BE2C (cell line): ENCODE measurements around the gene MYT1.
"Not testable (repeated sequence)": the region's sequence is repeated elsewhere in the genome, so short reads cannot be mapped to it uniquely, and the experiment has no call there.

Source experiments
- DNase-seq: peaks from one replicate; pipeline ENCODE4 v3.0.0-alpha.2; 2020
- H3K27me3 ChIP-seq: fragments of 250-450 bp; sonication (Bioruptor Pico); 2 replicates; pipeline ENCODE4 v1.5.1; 2020; ENCODE audit warnings: mild to moderate bottlenecking
- H3K36me3 ChIP-seq: fragments of 250-450 bp; sonication (Bioruptor Pico); 2 replicates; pipeline ENCODE4 v1.5.1; 2020; ENCODE audit warnings: mild to moderate bottlenecking
- H3K4me1 ChIP-seq: fragments of 250-450 bp; sonication (Bioruptor Pico); 2 replicates; pipeline ENCODE4 v1.5.1; 2020
- H3K4me3 ChIP-seq: 2 replicates; pipeline ENCODE4 v1.5.1; 2011; ENCODE audit warnings: low read depth, low read length
- H3K9me3 ChIP-seq: fragments of 250-450 bp; sonication (Bioruptor Pico); 2 replicates; pipeline ENCODE4 v1.5.1; 2020
- TF ChIP-seq, protein P1 (sequence below): IDR thresholded peaks from 2 replicates; pipeline ENCODE4 v1.5.1; 2012; ENCODE audit warnings: mild to moderate bottlenecking, low read depth, low read length

Gene MYT1

DNA sequence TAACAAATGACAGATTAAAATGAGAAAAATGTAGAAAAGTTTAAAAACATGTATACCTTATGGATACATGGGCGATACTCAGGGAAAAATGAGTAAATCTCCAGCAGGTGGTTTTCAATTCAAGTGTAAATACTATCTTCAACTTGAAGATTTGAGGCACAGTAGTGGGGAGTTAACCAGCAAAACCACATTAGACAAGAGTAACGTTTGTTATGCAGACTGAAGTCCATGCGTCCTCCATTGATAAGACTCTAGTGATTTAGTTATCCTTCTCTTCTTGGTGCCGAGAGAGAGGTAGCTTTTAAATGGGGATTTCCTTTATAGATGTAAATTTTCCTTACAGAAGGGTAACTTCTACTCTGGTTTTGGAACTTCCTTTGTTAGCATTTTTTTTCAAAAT is 119.4 kb downstream of the MYT1 start:
- H3K4me1 ChIP-seq: no peaks in the 10 kb centered on the region
- H3K4me3 ChIP-seq: no peak overlapping the region
- TF ChIP-seq, protein P1, sequence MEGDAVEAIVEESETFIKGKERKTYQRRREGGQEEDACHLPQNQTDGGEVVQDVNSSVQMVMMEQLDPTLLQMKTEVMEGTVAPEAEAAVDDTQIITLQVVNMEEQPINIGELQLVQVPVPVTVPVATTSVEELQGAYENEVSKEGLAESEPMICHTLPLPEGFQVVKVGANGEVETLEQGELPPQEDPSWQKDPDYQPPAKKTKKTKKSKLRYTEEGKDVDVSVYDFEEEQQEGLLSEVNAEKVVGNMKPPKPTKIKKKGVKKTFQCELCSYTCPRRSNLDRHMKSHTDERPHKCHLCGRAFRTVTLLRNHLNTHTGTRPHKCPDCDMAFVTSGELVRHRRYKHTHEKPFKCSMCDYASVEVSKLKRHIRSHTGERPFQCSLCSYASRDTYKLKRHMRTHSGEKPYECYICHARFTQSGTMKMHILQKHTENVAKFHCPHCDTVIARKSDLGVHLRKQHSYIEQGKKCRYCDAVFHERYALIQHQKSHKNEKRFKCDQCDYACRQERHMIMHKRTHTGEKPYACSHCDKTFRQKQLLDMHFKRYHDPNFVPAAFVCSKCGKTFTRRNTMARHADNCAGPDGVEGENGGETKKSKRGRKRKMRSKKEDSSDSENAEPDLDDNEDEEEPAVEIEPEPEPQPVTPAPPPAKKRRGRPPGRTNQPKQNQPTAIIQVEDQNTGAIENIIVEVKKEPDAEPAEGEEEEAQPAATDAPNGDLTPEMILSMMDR: no peak
- no peak for DNase-seq
- peaks cover 2% of the 10 kb centered on the region; the same call in 1 of the 2 replicates for H3K9me3 ChIP-seq
- H3K27me3 ChIP-seq: no peaks in the 10 kb centered on the region
- H3K36me3 ChIP-seq: no peaks in the 10 kb centered on the region

DNA sequence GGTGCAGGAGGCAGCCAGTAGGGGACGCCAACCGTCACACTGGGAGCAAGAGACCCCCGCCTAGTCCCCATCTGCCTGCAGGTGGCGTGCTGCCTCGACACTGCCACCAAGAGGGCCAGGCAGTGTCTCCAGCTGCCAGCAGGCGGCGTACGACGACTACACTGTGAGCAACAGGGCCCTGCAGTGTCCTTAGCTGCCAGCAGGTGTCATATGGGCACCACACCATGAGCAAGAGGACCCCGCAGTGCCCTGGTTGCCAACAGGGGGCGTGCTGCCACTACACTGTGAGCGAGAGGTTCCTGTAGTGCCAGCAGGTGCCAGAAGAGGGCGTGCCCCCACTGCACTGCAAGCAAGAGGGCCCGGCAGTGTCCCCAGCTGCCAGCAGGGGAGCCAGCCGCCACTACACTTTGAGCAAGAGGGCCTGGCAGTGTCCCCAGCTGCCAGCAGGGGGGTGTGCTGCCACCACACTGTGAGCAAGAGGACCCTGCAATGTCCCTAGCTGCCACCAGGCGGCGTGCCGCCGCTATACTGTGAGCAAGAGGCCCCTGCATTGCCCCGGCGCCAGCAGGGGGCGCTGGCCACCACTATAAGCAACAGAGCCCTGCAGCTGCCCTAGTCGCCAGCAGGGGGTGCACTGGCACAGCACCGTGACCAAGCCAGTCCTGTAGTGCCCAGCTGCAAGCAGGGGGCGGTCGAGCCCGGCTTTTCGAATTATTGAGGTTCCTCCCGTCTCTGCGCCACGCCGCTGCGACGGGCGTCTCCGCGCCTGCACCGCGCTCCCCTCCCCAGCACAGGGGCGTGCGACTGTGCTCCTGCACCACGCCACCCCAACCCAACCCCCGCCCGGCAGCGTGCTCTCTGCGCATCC is 121.6 kb downstream of the MYT1 start:
- not testable (repeated sequence) for H3K4me1 ChIP-seq, H3K27me3 ChIP-seq, H3K9me3 ChIP-seq, H3K4me3 ChIP-seq, H3K36me3 ChIP-seq
- peak; percentile 94 for DNase-seq
- TF ChIP-seq, protein P1: peak; percentile 87

DNA sequence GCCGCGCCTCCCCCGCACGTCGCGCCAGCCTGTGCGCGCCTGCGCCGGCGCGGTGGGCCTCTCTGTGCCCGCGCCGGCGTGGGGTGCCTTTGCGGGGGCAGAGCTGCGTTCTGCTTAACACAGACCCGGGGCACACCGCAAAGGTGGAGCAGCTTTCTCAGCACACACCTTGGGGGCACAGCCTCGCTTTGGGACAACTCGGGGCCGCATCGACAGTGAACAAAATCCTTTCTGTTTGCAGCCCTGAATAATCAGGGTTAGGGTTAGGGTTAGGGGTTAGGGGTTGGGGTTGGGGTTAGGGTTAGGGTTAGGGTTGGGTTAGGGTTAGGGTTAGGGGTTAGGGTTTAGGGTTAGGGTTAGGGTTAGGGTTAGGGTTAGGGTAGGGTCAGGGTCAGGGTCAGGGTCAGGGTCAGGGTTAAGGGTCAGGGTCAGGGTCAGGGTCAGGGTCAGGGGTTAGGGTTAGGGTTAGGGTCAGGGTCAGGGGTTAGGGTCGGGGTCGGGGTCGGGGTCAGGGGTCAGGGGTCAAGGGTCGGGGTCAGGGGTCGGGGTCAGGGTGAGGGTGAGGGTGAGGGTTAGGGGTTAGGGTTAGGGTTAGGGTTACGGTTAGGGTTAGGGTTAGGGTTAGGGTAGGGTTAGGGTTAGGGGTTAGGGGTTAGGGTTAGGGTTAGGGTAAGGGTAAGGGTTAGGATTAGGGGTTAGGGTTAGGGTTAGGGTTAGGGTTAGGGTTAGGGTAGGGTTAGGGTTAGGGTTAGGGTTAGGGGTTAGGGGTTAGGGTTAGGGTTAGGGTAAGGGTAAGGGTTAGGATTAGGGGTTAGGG is 122.4 kb downstream of the MYT1 start:
- H3K36me3 ChIP-seq, H3K4me3 ChIP-seq, H3K9me3 ChIP-seq, DNase-seq, H3K4me1 ChIP-seq, H3K27me3 ChIP-seq: not testable (repeated sequence)

DNA sequence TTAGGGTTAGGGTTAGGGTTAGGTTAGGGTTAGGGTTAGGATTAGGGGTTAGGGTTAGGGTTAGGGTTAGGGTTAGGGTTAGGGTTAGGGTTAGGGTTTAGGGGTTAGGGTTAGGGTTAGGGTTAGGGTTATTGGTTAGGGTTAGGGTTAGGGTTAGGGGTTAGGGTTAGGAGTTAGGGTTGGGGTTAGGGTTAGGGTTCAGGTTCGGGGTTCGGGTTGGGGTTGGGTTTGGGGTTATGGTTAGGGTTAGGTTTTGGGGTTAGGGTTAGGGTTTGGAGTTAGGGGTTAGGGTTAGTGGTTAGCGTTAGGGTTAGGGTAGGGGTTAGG is 123.0 kb downstream of the MYT1 start:
- not testable (repeated sequence) for H3K36me3 ChIP-seq, H3K27me3 ChIP-seq, H3K9me3 ChIP-seq, DNase-seq, H3K4me1 ChIP-seq, H3K4me3 ChIP-seq
